AG04449 (cell line): ENCODE measurements around the gene MAN1A1.

Source experiments
- CTCF ChIA-PET: fragments of 350-600 bp; formaldehyde crosslinking; extraction: SDS; loops from one replicate; lab custom pipeline; 2021; ENCODE audit warnings: antibody characterized with exemption; lab: Yijun Ruan, JAX
- POLR2A ChIA-PET: fragments of 400-600, 350-600 bp; formaldehyde crosslinking; extraction: SDS; loops from one replicate; lab custom pipeline; 2020; ENCODE audit warnings: antibody characterized with exemption, inconsistent platforms; lab: Yijun Ruan, JAX
- DNase-seq: peaks from one replicate; pipeline ENCODE4 v3.0.0-alpha.2; 2010; ENCODE audit warnings: low read depth, low spot score
- H3K4me3 ChIP-seq: 2 replicates; pipeline ENCODE4 v1.5.1; 2011; ENCODE audit warnings: low read depth, mild to moderate bottlenecking, control low read depth, low read length
- CTCF ChIP-seq: IDR thresholded peaks from one replicate; pipeline ENCODE4 v1.5.1; 2011; ENCODE audit warnings: mild to moderate bottlenecking, moderate library complexity, low read length, control low read depth, inconsistent platforms; ENCODE audit not compliant: insufficient read depth; ENCODE audit errors: missing control alignments

MAN1A1 gene

DNA sequence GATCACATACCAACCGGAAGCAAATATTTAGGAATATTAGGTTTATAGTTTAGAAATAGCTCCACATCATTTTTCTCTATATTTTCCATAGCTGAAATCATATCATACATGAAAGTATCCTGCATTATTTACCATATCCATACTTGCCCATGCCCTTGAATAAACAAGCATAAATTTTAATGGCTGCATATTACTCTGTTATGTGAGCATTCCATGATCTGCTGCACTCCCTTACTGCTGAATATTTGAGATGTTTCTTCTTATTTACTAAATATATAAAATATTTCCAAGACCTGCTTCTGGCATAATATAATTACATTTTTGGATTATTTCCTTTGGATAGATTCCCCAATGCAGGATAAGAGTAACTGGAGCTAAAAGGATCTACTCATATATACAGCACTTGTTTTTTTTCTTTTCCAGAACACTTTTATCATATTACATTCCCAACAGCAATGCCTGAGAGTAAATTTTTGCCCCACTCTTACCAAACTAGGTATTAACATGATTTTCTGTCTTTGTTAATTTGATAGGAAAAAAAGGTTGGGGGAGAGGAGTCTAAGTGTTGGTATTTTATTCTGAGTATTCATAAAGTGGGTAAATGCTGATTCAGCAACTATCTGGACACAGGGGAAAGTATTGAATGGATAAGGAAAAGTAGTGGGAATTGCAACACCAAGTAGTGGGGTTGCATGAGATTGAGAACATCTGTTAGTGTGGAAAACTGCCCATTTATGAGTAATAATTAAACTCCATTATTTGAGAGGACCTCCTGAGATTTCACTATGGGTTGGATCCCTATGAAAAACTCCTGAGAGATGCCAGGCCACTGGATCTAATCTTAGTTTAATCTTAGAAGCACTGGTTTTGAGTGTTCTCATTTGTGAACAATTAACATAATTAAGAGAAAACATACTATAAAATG, 76.0 kb downstream of the MAN1A1 start:
- peak; percentile 26 for DNase-seq
- no peak for TF ChIP-seq CTCF
- no peak overlapping the region for H3K4me3 ChIP-seq
- CTCF ChIA-PET, result no interaction called here
- POLR2A ChIA-PET, result no interaction called here

DNA sequence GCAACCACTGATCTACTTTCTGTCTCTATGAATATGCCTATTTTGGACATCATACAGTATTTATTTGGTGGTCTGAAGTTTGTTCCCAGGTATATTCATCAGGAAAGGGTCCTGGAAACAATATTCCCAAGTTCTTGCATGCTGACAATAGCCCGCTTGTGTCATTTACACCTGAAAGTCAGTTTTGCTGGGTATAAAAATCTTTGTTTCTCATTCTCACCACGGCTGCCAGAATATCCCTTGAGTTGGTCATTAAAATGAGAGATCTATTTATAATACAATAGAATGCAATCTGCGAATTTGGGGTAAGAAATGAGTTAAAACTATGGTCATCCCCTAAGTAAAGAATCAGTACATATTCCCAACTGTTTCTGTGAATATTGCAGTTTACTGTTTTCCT, 79.0 kb downstream of the MAN1A1 start:
- CTCF ChIA-PET, result no interaction called here
- no peak for TF ChIP-seq CTCF

GRCh38 chr6:119269266-119270103, 80.1 kb downstream of the MAN1A1 start:
- POLR2A ChIA-PET, result no interaction called here
- no peak for DNase-seq
- H3K4me3 ChIP-seq, result no peak overlapping the region

More for the DNA sequence above, 79.0 kb downstream of the MAN1A1 start:
- no peak for DNase-seq
- POLR2A ChIA-PET, result no interaction called here
- no peak overlapping the region for H3K4me3 ChIP-seq

DNA sequence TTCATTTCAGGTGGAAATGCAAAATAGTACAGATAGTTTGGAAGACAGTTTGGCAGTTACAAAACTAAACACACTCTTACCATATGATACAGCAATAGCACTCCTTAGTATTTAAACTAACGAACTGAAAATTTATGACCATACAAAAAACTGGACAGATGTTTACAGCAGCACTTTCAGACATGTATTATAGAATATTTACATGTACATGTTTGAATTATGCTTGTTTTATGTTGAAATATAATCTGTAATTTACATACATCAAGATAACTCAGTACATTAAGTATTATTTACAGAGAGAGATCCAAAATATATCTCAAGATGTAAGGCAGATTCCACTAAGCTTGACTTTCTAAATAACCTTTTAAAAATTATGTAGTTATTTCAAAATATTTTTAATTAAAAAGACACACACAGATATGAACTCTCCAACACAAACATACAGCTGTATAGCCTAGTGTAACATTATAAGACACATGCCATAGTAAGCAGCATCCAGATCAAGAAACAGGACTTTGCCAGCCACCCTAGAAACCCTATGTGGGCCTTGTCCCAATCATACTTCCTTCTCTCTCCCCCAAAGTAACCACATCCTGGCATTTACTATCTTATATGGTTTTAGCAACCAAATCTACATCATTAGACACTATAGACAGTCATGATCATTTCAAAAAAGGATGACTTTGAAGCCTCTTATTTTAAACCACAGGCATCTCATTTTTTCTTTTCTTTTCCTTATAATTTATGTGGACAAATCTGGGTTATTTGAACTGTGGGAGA, 82.2 kb downstream of the MAN1A1 start:
- TF ChIP-seq CTCF, result no peak
- ChIA-PET CTCF (no interaction called here), POLR2A (no interaction called here)
- no peak overlapping the region for H3K4me3 ChIP-seq
- DNase-seq, result no peak

More at GRCh38 chr6:119269266-119270103, 80.1 kb downstream of the MAN1A1 start:
- CTCF ChIA-PET, result no interaction called here
- no peak for TF ChIP-seq CTCF

GRCh38 chr6:119264854-119265397, 84.6 kb downstream of the MAN1A1 start:
- H3K4me3 ChIP-seq, result no peak overlapping the region
- TF ChIP-seq CTCF, result no peak
- ChIA-PET CTCF (no interaction called here), POLR2A (no interaction called here)
- DNase-seq, result no peak
